GM18951 (cell line): ENCODE results near the gene CCDC160.
"Not testable (repeated sequence)": the region's sequence is repeated elsewhere in the genome, so short reads cannot be mapped to it uniquely, and the experiment has no call there.

ENCODE experiments used
- POLR2A ChIP-seq: IDR thresholded peaks from 4 replicates; pipeline ENCODE4 v1.6.1; 2011; ENCODE audit warnings: mild to moderate bottlenecking; ENCODE audit not compliant: insufficient read length, insufficient read depth; ENCODE audit errors: extremely low read depth
- in situ Hi-C: fragments of 300-500 bp; cut with MboI; formaldehyde crosslinking; loops from one replicate; pipeline ENCODE4 v1.12.0; 2022; ENCODE audit warnings: low sequenced_read_pairs, mixed read lengths, inconsistent platforms; ENCODE audit not compliant: unreplicated experiment

Gene CCDC160

GRCh38 chrX:134249241-134249640 is 12.3 kb downstream of the CCDC160 start:
- in situ Hi-C loops = no loop called here
- no peak for TF ChIP-seq POLR2A

DNA sequence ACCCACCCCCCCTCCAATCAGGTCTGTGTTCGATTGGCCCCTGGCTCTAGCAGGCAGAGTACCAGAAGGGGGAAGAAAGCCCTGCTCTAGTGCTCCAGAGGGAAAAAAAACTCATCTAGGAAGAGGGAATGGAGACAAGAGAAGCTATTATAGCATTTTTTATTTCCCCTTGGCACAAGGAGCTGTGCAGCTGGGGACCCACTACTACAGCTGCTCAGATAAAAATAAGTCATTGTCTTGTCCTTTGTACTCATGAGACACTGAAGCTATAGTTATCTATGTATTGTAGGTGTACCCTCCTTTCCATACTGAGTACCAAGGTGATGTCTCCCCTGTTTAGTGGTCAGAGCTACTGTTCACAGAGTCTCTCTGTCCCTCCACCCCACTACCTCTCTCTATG is 14.3 kb downstream of the CCDC160 start:
- in situ Hi-C loops = no loop called here
- TF ChIP-seq POLR2A = no peak

GRCh38 chrX:134254511-134254910 is 17.5 kb downstream of the CCDC160 start:
- TF ChIP-seq POLR2A = no peak
- in situ Hi-C loops = no loop called here

GRCh38 chrX:134255555-134255954 is 18.6 kb downstream of the CCDC160 start:
- TF ChIP-seq POLR2A = no peak
- in situ Hi-C loops = no loop called here

- no peak for TF ChIP-seq POLR2A
- in situ Hi-C loops = no loop called here
Measured at GRCh38 chrX:134256684-134257083, 19.7 kb downstream of the CCDC160 start.

GRCh38 chrX:134258202-134258601 is 21.2 kb downstream of the CCDC160 start:
- in situ Hi-C loops = no loop called here
- no peak for TF ChIP-seq POLR2A

DNA sequence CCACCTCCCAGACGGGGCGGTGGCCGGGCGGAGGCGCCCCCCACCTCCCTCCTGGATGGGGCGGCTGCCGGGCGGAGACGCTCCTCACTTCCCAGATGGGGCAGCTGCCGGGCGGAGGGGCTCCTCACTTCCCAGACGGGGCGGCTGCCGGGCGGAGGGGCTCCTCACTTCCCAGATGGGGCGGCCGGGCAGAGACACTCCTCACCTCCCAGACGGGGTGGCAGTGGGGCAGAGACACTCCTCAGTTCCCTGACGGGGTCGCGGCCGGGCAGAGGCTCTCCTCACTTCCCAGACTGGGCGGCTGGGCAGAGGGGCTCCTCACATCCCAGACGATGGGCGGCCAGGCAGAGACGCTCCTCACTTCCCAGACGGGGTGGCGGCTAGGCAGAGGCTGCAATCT is 49.0 kb downstream of the CCDC160 start:
- in situ Hi-C loops = not testable (repeated sequence)

GRCh38 chrX:134287346-134287745 is 50.4 kb downstream of the CCDC160 start:
- in situ Hi-C loops = no loop called here
- TF ChIP-seq POLR2A = no peak

DNA sequence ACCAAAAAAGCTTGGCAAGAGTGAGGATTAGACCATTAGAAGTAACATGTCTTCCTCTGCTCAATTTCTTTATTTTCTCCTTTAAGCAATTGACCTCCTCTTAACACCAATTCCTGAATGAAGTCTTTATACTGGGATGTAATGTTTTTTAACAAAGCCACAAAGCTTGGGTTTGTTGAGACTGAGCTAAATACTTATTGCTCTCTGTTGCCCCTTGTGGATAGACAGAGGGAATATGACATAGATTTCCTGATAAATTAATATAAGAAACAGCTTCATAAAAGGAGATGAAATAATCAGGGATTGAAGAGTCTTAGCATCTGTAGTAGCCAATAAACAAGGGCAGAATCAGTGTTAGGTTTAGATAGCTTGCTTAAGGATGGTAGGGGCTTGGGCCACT is 57.6 kb downstream of the CCDC160 start:
- TF ChIP-seq POLR2A = no peak
- in situ Hi-C loops = no loop called here
